Measurements from ENCODE around the gene AGPAT4.

Gene AGPAT4

GRCh38 chr6:161094955-161095354, 178.9 kb downstream of the AGPAT4 start:
- H3K36me3 ChIP-seq (replicated peaks): peaks cover 7% of the 10 kb centered on the region
- H3K27ac ChIP-seq: no peak overlapping the region
- no peaks in the 10 kb centered on the region for H3K27me3 ChIP-seq (replicated peaks)
- in situ Hi-C loops (cut with HindIII; ENCODE audit: low pct_ligation_motif_present, low sequenced_read_pairs): no loop called here
- no peak overlapping the region for H3K4me3 ChIP-seq (ENCODE audit: low read depth, low read length)
- no peak for DNase-seq
- TF ChIP-seq CTCF (IDR thresholded peaks at IDR 0.05; ENCODE audit: low read depth, low read length, missing control alignments): no peak

GRCh38 chr6:161091972-161092701, 181.7 kb downstream of the AGPAT4 start:
- H3K36me3 ChIP-seq (replicated peaks): peaks cover 11% of the 10 kb centered on the region
- TF ChIP-seq CTCF (IDR thresholded peaks at IDR 0.05; ENCODE audit: low read depth, low read length, missing control alignments): no peak

GRCh38 chr6:161091151-161091550, 182.7 kb downstream of the AGPAT4 start:
- Histone ChIP-seq H3K4me3 (ENCODE audit: low read depth, low read length) (no peak overlapping the region), H3K27ac (no peak overlapping the region), H3K27me3 (replicated peaks) (no peaks in the 10 kb centered on the region), H3K36me3 (replicated peaks) (peaks cover 8% of the 10 kb centered on the region)
- TF ChIP-seq CTCF (IDR thresholded peaks at IDR 0.05; ENCODE audit: low read depth, low read length, missing control alignments): no peak
- in situ Hi-C loops (cut with HindIII; ENCODE audit: low pct_ligation_motif_present, low sequenced_read_pairs): no loop called here
- DNase-seq: no peak

More at GRCh38 chr6:161091972-161092701, 181.7 kb downstream of the AGPAT4 start:
- no peak for DNase-seq
- Histone ChIP-seq H3K27ac (no peak overlapping the region), H3K4me3 (ENCODE audit: low read depth, low read length) (no peak overlapping the region), H3K27me3 (replicated peaks) (no peaks in the 10 kb centered on the region)
- in situ Hi-C loops (cut with HindIII; ENCODE audit: low pct_ligation_motif_present, low sequenced_read_pairs): no loop called here

GRCh38 chr6:161088676-161089328, 185.1 kb downstream of the AGPAT4 start:
- DNase-seq: no peak
- no peaks in the 10 kb centered on the region for H3K27me3 ChIP-seq (replicated peaks)
- peaks cover 7% of the 10 kb centered on the region for H3K36me3 ChIP-seq (replicated peaks)
- no peak for TF ChIP-seq CTCF (IDR thresholded peaks at IDR 0.05; ENCODE audit: low read depth, low read length, missing control alignments)
- H3K27ac ChIP-seq: no peak overlapping the region
- in situ Hi-C loops (cut with HindIII; ENCODE audit: low pct_ligation_motif_present, low sequenced_read_pairs): no loop called here
- no peak overlapping the region for H3K4me3 ChIP-seq (ENCODE audit: low read depth, low read length)

- in situ Hi-C loops (cut with HindIII; ENCODE audit: low pct_ligation_motif_present, low sequenced_read_pairs): no loop called here
- Histone ChIP-seq H3K27ac (no peak overlapping the region), H3K36me3 (replicated peaks) (peaks cover 11% of the 10 kb centered on the region), H3K27me3 (replicated peaks) (no peaks in the 10 kb centered on the region), H3K4me3 (ENCODE audit: low read depth, low read length) (no peak overlapping the region)
- no peak for TF ChIP-seq CTCF (IDR thresholded peaks at IDR 0.05; ENCODE audit: low read depth, low read length, missing control alignments)
- DNase-seq: no peak
Measured at GRCh38 chr6:161085246-161085645, 188.6 kb downstream of the AGPAT4 start.
